Thyroid gland (tissue), 4 donors: ENCODE measurements around the gene PPP1CB.

ENCODE experiments used
- CTCF ChIP-seq, 6 experiments: fragments of 200-600 bp in 3 of 6; fragments of 450-650 bp in 3 of 6; sonication (generic) in 3 of 6; IDR thresholded peaks; one replicate each; pipeline ENCODE4 v1.5.1; 2016 to 2019; ENCODE audit warnings: antibody characterized with exemption in 6 of 6, mild to moderate bottlenecking in 2 of 6, inconsistent platforms in 1 of 6, moderate library complexity in 1 of 6
- POLR2A ChIP-seq, 2 donors: fragments of 450-650 bp; IDR thresholded peaks; one replicate each; pipeline ENCODE4 v1.6.1; 2017; ENCODE audit warnings: antibody characterized with exemption in 2 of 2, mild to moderate bottlenecking in 2 of 2, moderate library complexity in 1 of 2

- no peak for TF ChIP-seq CTCF (IDR thresholded peaks at IDR 0.05)
- TF ChIP-seq POLR2A (IDR thresholded peaks at IDR 0.05), result no peak
Measured at GRCh38 chr2:28702878-28703277, 48.8 kb upstream of the PPP1CB start.
